GM13977 (cell line): ENCODE data around the gene OTUD7B.

ENCODE experiments used
- DNase-seq: peaks from one replicate; pipeline ENCODE4 v3.0.0; 2012; ENCODE audit warnings: low spot score
- in situ Hi-C: fragments of 300-500 bp; cut with MboI; formaldehyde crosslinking; loops from one replicate; pipeline ENCODE4 v1.12.0; 2022; ENCODE audit warnings: low sequenced_read_pairs, low pct_unique_long_range_greater_than_20kb, mixed read lengths, inconsistent platforms; ENCODE audit not compliant: unreplicated experiment
- TF ChIP-seq, protein P1 (sequence below): IDR thresholded peaks from 2 replicates; pipeline ENCODE4 v1.5.1; 2012; ENCODE audit warnings: mild to moderate bottlenecking, control low read depth; ENCODE audit not compliant: insufficient read depth; ENCODE audit errors: extremely low read depth, missing control alignments

The OTUD7B gene

DNA sequence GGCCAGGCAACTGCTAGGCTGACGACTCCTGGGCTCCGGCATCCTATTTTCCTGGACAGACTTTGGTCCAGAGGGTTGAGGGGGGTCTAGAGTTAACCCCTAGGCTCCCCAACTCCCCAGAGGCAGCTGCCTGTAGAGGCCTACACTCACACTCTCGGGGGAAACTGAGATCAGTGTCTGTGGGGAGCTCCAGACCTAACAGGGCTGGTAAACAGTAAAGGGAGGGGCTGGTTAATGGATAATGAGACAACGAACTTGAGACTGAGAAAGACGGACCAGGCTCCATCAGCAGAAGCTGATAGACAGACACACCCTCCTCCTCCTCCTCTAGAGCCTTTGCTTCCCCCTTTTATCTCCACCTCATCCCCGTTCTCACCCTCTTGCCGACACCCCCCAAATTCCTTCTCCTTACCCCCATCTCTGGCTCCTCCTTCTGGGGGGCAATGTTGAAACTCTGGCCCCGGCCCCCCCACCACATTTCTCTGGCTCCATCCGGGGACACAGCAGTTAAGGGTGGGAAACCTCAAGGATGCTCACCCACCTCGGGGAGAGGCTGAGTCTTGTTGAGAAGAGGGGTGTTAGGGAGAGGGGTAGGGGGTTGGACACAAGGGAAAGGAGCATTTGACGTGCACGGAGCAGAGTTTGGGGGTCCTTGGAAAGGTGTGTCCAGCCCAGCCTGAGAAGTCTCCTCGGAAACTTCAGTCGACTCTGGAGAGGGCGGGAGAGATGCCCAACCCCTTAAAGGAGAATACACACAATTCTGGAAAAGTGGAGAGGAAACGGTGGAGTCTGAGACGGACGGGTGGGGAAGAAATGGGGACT lies 74.1 kb downstream of the OTUD7B start, which contains the start of gene MTMR11:
MTMR11 (minus strand) TSS at position 710 of the 822 bp plus-strand sequence; CDS start at position 478, 232 bp downstream.
- in situ Hi-C loops = no loop called here
- no peak for DNase-seq
- TF ChIP-seq, protein P1, sequence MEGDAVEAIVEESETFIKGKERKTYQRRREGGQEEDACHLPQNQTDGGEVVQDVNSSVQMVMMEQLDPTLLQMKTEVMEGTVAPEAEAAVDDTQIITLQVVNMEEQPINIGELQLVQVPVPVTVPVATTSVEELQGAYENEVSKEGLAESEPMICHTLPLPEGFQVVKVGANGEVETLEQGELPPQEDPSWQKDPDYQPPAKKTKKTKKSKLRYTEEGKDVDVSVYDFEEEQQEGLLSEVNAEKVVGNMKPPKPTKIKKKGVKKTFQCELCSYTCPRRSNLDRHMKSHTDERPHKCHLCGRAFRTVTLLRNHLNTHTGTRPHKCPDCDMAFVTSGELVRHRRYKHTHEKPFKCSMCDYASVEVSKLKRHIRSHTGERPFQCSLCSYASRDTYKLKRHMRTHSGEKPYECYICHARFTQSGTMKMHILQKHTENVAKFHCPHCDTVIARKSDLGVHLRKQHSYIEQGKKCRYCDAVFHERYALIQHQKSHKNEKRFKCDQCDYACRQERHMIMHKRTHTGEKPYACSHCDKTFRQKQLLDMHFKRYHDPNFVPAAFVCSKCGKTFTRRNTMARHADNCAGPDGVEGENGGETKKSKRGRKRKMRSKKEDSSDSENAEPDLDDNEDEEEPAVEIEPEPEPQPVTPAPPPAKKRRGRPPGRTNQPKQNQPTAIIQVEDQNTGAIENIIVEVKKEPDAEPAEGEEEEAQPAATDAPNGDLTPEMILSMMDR = no peak

DNA sequence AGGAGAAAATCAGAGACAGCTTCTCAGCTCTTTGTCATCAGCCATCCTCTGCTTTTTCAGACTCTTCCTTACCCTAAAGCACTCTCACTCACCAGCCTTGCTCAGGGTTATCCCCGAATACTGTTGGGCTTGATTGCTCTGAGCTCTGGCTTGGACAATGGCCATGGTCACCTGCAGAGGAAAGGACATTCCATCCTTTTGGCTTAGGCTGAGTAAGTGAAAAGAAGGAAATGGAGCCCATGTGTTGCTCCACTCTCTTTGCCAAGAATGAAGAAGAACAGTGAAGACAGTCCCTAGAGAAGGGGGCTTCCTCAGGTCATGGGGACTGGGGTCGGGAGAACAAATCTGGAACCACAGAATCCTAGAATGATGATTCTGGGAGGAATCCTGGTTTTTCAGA lies 76.2 kb downstream of the OTUD7B start:
- TF ChIP-seq, protein P1 = no peak
- DNase-seq = no peak
- in situ Hi-C loops = no loop called here

DNA sequence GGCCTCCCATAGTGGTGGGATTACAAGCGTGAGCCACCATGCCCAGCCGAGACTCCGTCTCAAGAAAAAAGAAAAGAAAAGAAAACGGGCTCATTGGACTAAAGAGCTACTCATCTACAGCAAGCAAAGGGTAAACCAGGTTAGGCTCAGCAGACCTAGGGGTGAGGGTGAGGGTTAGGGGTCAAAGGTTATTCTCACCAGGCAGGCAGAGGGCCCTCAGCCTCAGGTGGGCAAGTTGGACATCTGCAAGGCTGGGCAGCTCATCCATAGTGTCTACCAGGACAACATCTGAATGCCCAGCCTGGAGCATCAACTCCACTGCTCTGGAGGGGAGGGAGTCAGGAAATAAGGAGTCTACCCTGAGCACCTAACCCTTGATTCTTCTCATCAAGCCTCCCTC lies 77.3 kb downstream of the OTUD7B start:
- in situ Hi-C loops = no loop called here
- TF ChIP-seq, protein P1 = no peak
- no peak for DNase-seq

DNA sequence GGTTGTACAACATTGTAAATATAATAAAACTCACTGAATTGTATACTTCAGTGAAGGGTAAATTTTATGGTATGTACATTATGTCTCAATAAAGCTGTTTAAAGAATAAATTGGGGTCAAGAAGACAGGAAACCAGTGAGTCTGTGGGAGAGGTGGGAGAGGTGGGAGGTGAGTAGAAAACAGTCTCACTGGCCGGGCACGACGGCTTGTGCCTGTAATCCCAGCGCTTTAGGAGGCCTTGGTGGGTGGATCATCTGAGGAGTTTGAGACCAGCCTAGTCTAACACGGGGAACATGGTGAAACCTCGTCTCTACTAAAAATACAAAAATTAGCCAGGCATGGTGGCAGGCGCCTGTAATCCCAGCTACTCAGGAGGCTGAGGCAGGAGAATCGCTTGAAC lies 78.1 kb downstream of the OTUD7B start:
- in situ Hi-C loops = no loop called here
- DNase-seq = no peak
- TF ChIP-seq, protein P1 = no peak

DNA sequence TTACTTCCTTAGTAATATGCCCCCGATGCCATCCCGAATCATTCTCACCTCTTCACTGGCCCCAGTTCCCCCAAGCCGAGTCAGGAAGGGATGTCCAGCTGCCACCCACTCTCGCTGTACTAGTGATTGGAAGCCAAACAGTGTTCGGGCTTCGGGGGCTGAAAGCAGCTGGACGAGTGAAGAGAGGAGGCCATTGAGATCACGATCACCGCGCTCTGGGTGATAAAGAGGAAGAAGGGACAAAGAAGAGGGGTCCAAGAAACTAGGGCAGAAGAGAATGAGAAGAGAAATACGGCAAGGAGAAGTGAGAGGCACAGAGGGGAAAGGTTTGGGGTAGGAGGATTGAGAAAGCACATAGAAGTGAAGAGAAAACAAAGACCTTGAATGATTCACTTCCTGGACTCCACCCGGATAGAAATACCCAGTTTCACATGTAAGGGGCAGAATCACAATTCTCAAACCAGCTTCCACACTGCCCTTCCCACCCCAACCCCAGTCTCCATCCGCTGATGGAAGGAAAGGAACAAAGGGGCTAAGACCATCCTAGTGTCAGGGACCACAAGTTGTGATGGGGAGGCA lies 79.2 kb downstream of the OTUD7B start:
- TF ChIP-seq, protein P1 = no peak
- DNase-seq = no peak
- in situ Hi-C loops = no loop called here

DNA sequence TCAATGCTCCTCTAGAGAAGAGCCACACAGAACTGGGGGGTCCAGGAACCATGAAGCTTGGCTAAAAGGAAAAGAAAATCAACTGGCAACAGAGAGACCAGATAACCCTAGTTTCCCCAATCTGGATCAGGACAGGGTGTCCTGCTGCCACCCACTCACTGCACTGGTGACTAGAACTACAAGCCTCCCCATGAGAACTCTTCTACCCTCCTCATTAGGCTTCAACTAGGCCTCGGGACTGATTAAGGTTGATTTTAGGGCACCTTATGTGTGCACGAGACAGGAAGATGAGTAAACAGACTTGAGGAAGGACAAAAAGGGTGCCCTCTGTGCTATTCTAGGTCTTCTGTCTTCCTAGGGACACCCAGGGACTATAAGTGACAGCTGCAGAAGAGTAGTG lies 80.7 kb downstream of the OTUD7B start:
- in situ Hi-C loops = no loop called here
- TF ChIP-seq, protein P1 = no peak
- DNase-seq = no peak
